ENCODE results near the gene KIAA1671.

DNA sequence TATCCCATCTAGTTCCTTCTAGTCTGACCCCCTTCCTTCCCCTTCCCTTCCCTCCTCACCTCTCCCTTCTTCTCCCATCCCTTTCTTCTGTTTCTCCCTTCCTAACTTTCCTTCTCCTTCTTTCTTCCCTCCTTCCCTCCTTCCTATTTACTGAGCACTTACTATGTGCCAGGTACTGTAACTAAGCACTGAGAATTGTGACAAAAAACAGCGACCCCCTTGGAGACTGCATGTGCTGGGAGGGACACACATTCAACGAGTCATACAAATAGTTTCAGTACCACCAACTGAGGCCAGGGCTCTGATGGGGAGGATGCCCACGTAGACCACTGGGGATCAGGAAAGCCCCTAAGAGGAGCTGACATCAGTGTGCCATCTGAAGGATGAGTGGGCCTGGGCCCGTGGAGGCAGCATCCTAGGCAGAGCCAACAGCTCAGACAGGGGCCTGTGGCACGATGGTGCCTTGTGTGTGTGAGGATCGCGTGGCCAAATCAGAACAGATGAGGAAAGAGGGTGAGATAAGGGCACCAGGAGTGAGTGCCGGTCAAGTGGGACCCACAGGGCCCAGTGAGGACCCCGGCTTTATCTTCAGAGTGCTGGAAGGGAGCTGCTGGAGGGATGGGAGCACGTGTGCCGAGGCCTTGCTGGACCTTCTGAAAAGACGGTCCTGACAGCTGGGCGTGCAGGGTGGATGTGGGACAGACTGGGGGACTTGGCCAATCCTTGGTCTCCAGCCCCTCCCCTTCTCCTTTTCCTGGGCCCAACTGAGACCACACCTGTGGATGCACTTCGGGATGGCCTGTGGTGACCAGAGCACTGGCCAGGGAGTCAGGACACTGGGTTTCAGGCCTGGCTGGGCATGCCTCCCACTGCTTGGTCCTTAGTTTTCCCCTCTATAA is 208.8 kb downstream of the KIAA1671 start:
- TF ChIP-seq, protein P1, sequence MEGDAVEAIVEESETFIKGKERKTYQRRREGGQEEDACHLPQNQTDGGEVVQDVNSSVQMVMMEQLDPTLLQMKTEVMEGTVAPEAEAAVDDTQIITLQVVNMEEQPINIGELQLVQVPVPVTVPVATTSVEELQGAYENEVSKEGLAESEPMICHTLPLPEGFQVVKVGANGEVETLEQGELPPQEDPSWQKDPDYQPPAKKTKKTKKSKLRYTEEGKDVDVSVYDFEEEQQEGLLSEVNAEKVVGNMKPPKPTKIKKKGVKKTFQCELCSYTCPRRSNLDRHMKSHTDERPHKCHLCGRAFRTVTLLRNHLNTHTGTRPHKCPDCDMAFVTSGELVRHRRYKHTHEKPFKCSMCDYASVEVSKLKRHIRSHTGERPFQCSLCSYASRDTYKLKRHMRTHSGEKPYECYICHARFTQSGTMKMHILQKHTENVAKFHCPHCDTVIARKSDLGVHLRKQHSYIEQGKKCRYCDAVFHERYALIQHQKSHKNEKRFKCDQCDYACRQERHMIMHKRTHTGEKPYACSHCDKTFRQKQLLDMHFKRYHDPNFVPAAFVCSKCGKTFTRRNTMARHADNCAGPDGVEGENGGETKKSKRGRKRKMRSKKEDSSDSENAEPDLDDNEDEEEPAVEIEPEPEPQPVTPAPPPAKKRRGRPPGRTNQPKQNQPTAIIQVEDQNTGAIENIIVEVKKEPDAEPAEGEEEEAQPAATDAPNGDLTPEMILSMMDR (IDR thresholded peaks at IDR 0.05), result no peak
- TF ChIP-seq POLR2A (IDR thresholded peaks at IDR 0.05), result no peak
